ENCODE results near the gene NKX2-4. TPM values are rescaled to one million over a fixed set of nuclear protein-coding genes. Genes with fewer than 3 reads are reported as not detected.
"Not testable (repeated sequence)": the region's sequence is repeated elsewhere in the genome, so short reads cannot be mapped to it uniquely, and the experiment has no call there.

NKX2-4 gene
- total and polyA plus RNA-seq, 7 experiments from 2014 or later, result not detected

DNA sequence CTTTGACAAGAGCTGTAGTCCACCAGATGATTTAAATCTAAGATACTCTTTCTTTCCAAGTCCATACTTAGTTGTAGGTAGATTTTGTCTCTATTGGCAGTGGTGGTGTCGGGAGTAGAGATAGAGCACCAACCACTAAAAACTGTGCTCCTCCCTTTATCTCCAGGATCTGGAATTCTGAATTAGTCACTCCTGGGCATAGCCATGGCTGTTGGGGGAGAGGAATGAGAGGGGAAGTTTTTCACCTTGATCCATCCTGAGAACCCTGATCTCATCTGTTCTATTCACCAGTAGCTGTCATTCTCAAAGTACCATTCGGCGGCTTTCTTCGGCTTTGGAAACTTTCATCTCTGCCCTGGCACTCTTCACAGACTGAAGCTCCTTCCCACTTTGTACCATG, 35.6 kb upstream of the NKX2-4 start:
- POLR2A ChIA-PET, result no interaction called here
- DNase-seq (no peak), ATAC-seq (no peak)
- H3K27ac Mint-ChIP-seq, result no peak overlapping the region
- Histone ChIP-seq H3K4me1 (ENCODE audit: control insufficient read depth in 2 of 2, insufficient read depth in 2 of 2, low read length in 2 of 2) (no peaks in the 10 kb centered on the region), H3K27me3 (ENCODE audit: control insufficient read depth in 2 of 2, insufficient read depth in 2 of 2, low read length in 2 of 2) (no peaks in the 10 kb centered on the region), H3K9me3 (ENCODE audit: control insufficient read depth in 2 of 3, low read length in 3 of 3) (no peaks in the 10 kb centered on the region), H3K36me3 (ENCODE audit: control insufficient read depth in 2 of 3, insufficient read depth in 3 of 3, low read length in 3 of 3) (no peaks in the 10 kb centered on the region), H3K4me3 (ENCODE audit: low read length) (no peak overlapping the region), H3K27ac (ENCODE audit: low read depth, low read length) (no peak overlapping the region)
- peaks cover 22 to 55% (median 49%) of the 10 kb centered on the region in 5 donors for H3K27me3 Mint-ChIP-seq
- intact Hi-C loops (cut with micrococcal nuclease), result no loop called here
- no peak overlapping the region for H3K4me3 Mint-ChIP-seq
- no peaks in the 10 kb centered on the region for H3K36me3 Mint-ChIP-seq
- peaks cover 0 to 3% (median 0%) of the 10 kb centered on the region in 11 donors for H3K9me3 Mint-ChIP-seq
- H3K4me1 Mint-ChIP-seq, result no peaks in the 10 kb centered on the region
- CTCF ChIA-PET, result no interaction called here

DNA sequence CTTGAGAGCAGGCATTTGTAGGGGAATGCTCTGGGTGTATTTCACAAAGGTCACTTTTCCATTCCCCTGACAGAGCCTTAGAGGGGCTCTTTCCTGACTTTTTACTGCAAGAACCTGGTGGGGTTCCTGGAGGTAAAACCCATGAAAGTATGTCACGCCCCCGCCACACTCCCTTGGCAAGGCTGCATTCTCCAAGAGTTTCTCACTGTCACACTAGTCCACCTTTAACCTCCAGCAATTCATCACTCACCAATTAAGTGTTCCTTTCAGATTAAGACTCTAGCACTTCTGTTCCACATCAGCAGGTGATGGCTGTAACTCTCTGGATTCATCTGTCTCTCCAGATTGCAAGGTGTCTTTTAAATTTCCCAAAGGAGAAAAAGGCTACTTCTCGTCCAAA, 32.7 kb upstream of the NKX2-4 start:
- ChIA-PET POLR2A (no interaction called here), CTCF (no interaction called here)
- ATAC-seq (no peak), DNase-seq (no peak)
- H3K36me3 Mint-ChIP-seq, result peaks cover 0 to 8% (median 0%) of the 10 kb centered on the region in 5 donors
- no peaks in the 10 kb centered on the region for H3K4me1 ChIP-seq (ENCODE audit: control insufficient read depth in 2 of 2, insufficient read depth in 2 of 2, low read length in 2 of 2)
- H3K9me3 Mint-ChIP-seq, result peaks cover 5 to 26% (median 15%) of the 10 kb centered on the region in 11 donors
- H3K4me3 ChIP-seq (ENCODE audit: low read length), result no peak overlapping the region
- H3K27me3 Mint-ChIP-seq, result peaks cover 19 to 52% (median 31%) of the 10 kb centered on the region in 5 donors
- no peaks in the 10 kb centered on the region for H3K27me3 ChIP-seq (ENCODE audit: control insufficient read depth in 2 of 2, insufficient read depth in 2 of 2, low read length in 2 of 2)
- intact Hi-C loops (cut with micrococcal nuclease), result no loop called here
- H3K4me1 Mint-ChIP-seq, result no peaks in the 10 kb centered on the region
- peaks cover 0 to 8% (median 0%) of the 10 kb centered on the region in 3 experiments for H3K9me3 ChIP-seq (ENCODE audit: control insufficient read depth in 2 of 3, low read length in 3 of 3)
- no peaks in the 10 kb centered on the region for H3K36me3 ChIP-seq (ENCODE audit: control insufficient read depth in 2 of 3, insufficient read depth in 3 of 3, low read length in 3 of 3)
- no peak overlapping the region for H3K27ac Mint-ChIP-seq
- H3K4me3 Mint-ChIP-seq, result no peak overlapping the region
- H3K27ac ChIP-seq (ENCODE audit: low read depth, low read length), result no peak overlapping the region

DNA sequence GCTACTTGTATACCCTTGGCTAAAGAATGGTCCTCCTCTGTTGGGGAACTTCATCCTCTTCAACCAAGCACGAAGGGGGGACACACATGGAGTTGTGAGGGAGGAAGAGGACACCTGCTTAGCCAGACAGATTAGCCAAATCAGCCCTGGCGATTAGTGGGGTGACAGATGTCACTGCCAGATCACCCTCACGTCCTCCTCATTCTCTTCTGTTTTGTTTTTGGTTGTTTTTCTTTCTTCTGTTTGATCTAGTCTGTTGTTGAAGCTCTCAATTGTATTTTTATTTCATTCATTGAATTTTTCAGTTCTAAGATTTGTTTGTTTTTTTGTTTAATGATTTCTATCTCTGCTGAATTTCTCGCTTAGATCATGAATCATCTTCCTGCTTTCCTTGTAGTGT, 27.5 kb upstream of the NKX2-4 start:
- ATAC-seq (no peak), DNase-seq (no peak)
- peaks cover 0 to 24% (median 0%) of the 10 kb centered on the region in 3 experiments for H3K9me3 ChIP-seq (ENCODE audit: control insufficient read depth in 2 of 3, low read length in 3 of 3)
- H3K36me3 Mint-ChIP-seq, result peaks cover 0 to 21% (median 5%) of the 10 kb centered on the region in 5 donors
- no peak overlapping the region for H3K4me3 Mint-ChIP-seq
- ChIA-PET POLR2A (no interaction called here), CTCF (no interaction called here)
- H3K27ac Mint-ChIP-seq, result no peak overlapping the region
- peaks cover 5 to 30% (median 15%) of the 10 kb centered on the region in 5 donors for H3K27me3 Mint-ChIP-seq
- H3K4me1 Mint-ChIP-seq, result no peaks in the 10 kb centered on the region
- H3K4me3 ChIP-seq (ENCODE audit: low read length), result no peak overlapping the region
- H3K27ac ChIP-seq (ENCODE audit: low read depth, low read length), result no peak overlapping the region
- H3K9me3 Mint-ChIP-seq, result peaks cover 18 to 72% (median 46%) of the 10 kb centered on the region in 11 donors
- intact Hi-C loops (cut with micrococcal nuclease), result no loop called here
- no peaks in the 10 kb centered on the region for H3K36me3 ChIP-seq (ENCODE audit: control insufficient read depth in 2 of 3, insufficient read depth in 3 of 3, low read length in 3 of 3)
- no peaks in the 10 kb centered on the region for H3K4me1 ChIP-seq (ENCODE audit: control insufficient read depth in 2 of 2, insufficient read depth in 2 of 2, low read length in 2 of 2)
- H3K27me3 ChIP-seq (ENCODE audit: control insufficient read depth in 2 of 2, insufficient read depth in 2 of 2, low read length in 2 of 2), result no peaks in the 10 kb centered on the region

DNA sequence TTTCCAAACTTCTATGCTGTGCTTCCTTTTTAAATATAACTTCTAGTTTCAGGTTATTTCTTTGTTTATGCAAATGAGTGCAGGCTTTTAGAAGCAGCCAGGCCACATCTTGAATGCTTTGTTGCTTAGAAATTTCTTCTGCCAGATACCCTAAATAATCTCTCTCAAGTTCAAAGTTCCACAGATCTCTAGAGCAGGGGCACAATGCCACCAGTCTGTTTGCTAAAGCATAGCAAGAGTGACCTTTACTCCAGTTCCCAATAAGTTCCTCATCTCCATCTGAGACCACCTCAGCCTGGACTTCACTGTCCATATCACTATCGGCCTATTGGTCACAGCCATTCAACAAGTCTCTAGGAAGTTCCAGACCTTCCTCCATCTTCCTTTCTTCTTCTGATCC, 26.4 kb upstream of the NKX2-4 start:
- peaks cover 0 to 21% (median 5%) of the 10 kb centered on the region in 5 donors for H3K36me3 Mint-ChIP-seq
- DNase-seq; H3K27me3 ChIP-seq (ENCODE audit: control insufficient read depth in 2 of 2, insufficient read depth in 2 of 2, low read length in 2 of 2); intact Hi-C loops (cut with micrococcal nuclease); H3K4me3 ChIP-seq (ENCODE audit: low read length); ATAC-seq; H3K27ac Mint-ChIP-seq; H3K4me1 Mint-ChIP-seq; H3K4me1 ChIP-seq (ENCODE audit: control insufficient read depth in 2 of 2, insufficient read depth in 2 of 2, low read length in 2 of 2); CTCF ChIA-PET; H3K36me3 ChIP-seq (ENCODE audit: control insufficient read depth in 2 of 3, insufficient read depth in 3 of 3, low read length in 3 of 3); POLR2A ChIA-PET; H3K4me3 Mint-ChIP-seq; H3K27ac ChIP-seq (ENCODE audit: low read depth, low read length): not testable (repeated sequence)
- peaks cover 20 to 80% (median 48%) of the 10 kb centered on the region in 11 donors for H3K9me3 Mint-ChIP-seq
- peaks cover 3 to 27% (median 7%) of the 10 kb centered on the region in 5 donors for H3K27me3 Mint-ChIP-seq
- H3K9me3 ChIP-seq (ENCODE audit: control insufficient read depth in 2 of 3, low read length in 3 of 3), result peaks cover 0 to 24% (median 0%) of the 10 kb centered on the region in 3 experiments

DNA sequence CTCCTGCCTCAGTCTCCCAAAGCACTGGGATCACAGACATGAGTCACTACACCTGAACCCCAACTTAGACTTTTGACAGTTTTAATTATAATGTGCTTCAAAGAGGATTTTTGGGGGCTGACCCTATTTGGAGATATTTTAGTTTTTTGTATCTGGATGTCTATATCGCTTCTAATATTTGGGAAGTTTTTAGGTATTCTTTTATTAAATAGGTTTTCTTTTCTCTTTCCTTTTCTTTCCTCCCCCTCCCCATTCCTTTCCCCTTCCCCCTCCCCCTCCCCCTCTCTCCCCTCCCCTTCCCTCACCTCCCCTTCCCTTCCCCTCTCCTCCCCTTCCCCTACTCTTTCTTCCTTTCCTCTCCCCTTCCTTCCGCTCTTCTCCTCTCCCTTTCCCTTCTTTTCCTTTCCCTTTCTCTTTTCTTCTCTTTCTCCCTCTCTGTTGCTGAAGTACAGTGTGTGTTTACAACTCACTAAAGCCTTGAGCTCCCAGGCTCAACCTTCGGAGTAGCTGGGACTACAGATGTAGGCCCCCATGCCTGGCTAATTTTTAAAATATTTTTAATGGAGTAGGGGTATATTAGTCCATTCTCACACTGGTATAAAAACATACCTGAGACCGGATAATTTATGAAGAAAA, 24.4 kb upstream of the NKX2-4 start:
- H3K36me3 ChIP-seq (ENCODE audit: control insufficient read depth in 2 of 3, insufficient read depth in 3 of 3, low read length in 3 of 3), result no peaks in the 10 kb centered on the region

DNA sequence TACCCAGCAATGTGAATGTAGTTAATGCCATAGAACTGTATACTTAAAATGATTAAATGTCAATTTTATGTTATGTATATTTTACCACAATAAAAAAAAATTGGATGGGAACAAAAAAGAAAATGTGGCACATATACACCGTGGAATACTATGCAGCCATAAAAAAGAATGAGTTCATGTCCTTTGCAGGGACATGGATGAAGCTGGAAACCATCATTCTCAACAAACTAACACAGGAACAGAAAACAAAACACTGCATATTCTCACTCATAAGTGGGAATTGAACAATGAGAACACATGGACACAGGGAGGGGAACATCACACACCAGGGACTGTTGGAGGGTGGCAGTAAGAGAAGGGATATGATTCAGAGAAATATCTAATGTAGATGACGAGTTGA, 21.8 kb upstream of the NKX2-4 start:
- H3K4me3 Mint-ChIP-seq; H3K9me3 ChIP-seq (ENCODE audit: control insufficient read depth in 2 of 3, low read length in 3 of 3); H3K27ac Mint-ChIP-seq; H3K36me3 Mint-ChIP-seq; H3K4me1 Mint-ChIP-seq; H3K4me1 ChIP-seq (ENCODE audit: control insufficient read depth in 2 of 2, insufficient read depth in 2 of 2, low read length in 2 of 2); H3K36me3 ChIP-seq (ENCODE audit: control insufficient read depth in 2 of 3, insufficient read depth in 3 of 3, low read length in 3 of 3); ATAC-seq; CTCF ChIA-PET; DNase-seq; H3K27ac ChIP-seq (ENCODE audit: low read depth, low read length); intact Hi-C loops (cut with micrococcal nuclease); POLR2A ChIA-PET; H3K4me3 ChIP-seq (ENCODE audit: low read length); H3K27me3 ChIP-seq (ENCODE audit: control insufficient read depth in 2 of 2, insufficient read depth in 2 of 2, low read length in 2 of 2): not testable (repeated sequence)
- Mint-ChIP-seq H3K27me3 (peaks cover 32 to 63% (median 33%) of the 10 kb centered on the region in 5 donors), H3K9me3 (peaks cover 14 to 69% (median 40%) of the 10 kb centered on the region in 11 donors)

More for the DNA sequence above, 24.4 kb upstream of the NKX2-4 start:
- peaks cover 0 to 21% (median 5%) of the 10 kb centered on the region in 5 donors for H3K36me3 Mint-ChIP-seq
- peaks cover 20 to 81% (median 54%) of the 10 kb centered on the region in 11 donors for H3K9me3 Mint-ChIP-seq
- H3K27me3 Mint-ChIP-seq, result peaks cover 10 to 40% (median 16%) of the 10 kb centered on the region in 5 donors
- ATAC-seq, result no peak
- no peak for DNase-seq
- Histone ChIP-seq H3K9me3 (ENCODE audit: control insufficient read depth in 2 of 3, low read length in 3 of 3) (peaks cover 0 to 24% (median 0%) of the 10 kb centered on the region in 3 experiments), H3K27ac (ENCODE audit: low read depth, low read length) (no peak overlapping the region), H3K4me3 (ENCODE audit: low read length) (no peak overlapping the region), H3K27me3 (ENCODE audit: control insufficient read depth in 2 of 2, insufficient read depth in 2 of 2, low read length in 2 of 2) (no peaks in the 10 kb centered on the region), H3K4me1 (ENCODE audit: control insufficient read depth in 2 of 2, insufficient read depth in 2 of 2, low read length in 2 of 2) (no peaks in the 10 kb centered on the region)
- no peak overlapping the region for H3K27ac Mint-ChIP-seq
- no peaks in the 10 kb centered on the region for H3K4me1 Mint-ChIP-seq
- H3K4me3 Mint-ChIP-seq, result no peak overlapping the region
- POLR2A ChIA-PET, result no interaction called here
- CTCF ChIA-PET, result no interaction called here
- intact Hi-C loops (cut with micrococcal nuclease), result no loop called here

DNA sequence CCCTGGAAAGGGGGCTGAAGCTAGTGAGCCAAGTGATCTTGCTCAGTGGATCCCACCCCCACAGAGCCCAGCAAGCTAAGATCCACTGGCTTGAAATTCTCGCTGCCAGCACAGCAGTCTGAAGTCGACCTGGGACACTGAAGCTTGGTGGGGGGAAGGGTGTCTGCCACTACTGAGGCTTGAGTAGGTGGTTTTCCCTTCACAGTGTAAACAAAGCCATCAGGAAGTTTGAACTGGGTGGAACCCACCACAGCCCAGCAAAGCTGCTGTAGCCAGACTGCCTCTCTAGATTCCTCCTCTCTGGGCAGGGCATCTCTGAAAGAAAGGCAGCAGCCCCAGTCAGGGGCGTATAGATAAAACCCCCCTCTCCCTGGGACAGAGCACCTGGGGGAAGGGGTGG, 16.7 kb upstream of the NKX2-4 start:
- intact Hi-C loops (cut with micrococcal nuclease); POLR2A ChIA-PET; H3K27ac Mint-ChIP-seq; H3K4me3 ChIP-seq (ENCODE audit: low read length); H3K4me1 ChIP-seq (ENCODE audit: control insufficient read depth in 2 of 2, insufficient read depth in 2 of 2, low read length in 2 of 2); H3K27ac ChIP-seq (ENCODE audit: low read depth, low read length); DNase-seq; H3K9me3 ChIP-seq (ENCODE audit: control insufficient read depth in 2 of 3, low read length in 3 of 3); H3K36me3 Mint-ChIP-seq; H3K36me3 ChIP-seq (ENCODE audit: control insufficient read depth in 2 of 3, insufficient read depth in 3 of 3, low read length in 3 of 3); CTCF ChIA-PET; ATAC-seq; H3K27me3 ChIP-seq (ENCODE audit: control insufficient read depth in 2 of 2, insufficient read depth in 2 of 2, low read length in 2 of 2): not testable (repeated sequence)
- Mint-ChIP-seq H3K9me3 (peaks cover 8 to 45% (median 24%) of the 10 kb centered on the region in 11 donors), H3K27me3 (peaks cover 65 to 70% (median 68%) of the 10 kb centered on the region in 5 donors), H3K4me3 (peak overlapping the region in 1 of 10 donors; percentile 18), H3K4me1 (peaks cover 0 to 16% (median 0%) of the 10 kb centered on the region in 7 donors)
